H1 (cell line): ENCODE results near the gene LAP3. TPM values are rescaled to one million over a fixed set of nuclear protein-coding genes. Genes with fewer than 3 reads are reported as not detected.
A peak's percentile ranks its signal among the peaks of the same experiment; 100 is the strongest.

Experiments used
- CTCF ChIA-PET: fragments of 300-600 bp; sonication (Branson Sonifier 250); formaldehyde crosslinking; loops from one replicate; lab custom pipeline; 2021; ENCODE audit not compliant: partially characterized antibody; lab: Charles Lee
- POLR2A ChIA-PET: fragments of 300-600 bp; sonication (Branson Sonifier 250); formaldehyde crosslinking; loops from one replicate; lab custom pipeline; 2021; ENCODE audit warnings: inconsistent platforms; ENCODE audit not compliant: partially characterized antibody; lab: Charles Lee
- DNase-seq, 2 experiments: peaks; one replicate each; pipeline versions ENCODE4 v3.0.0 to v3.0.0-alpha.2; 2010 to 2022; ENCODE audit warnings: low spot score in 2 of 2, low read depth in 1 of 2, mixed read lengths in 1 of 2
- FAIRE-seq: peaks from 2 replicates; lab custom pipeline; 2011; peaks lifted over from hg19 to GRCh38; lab: Jason Lieb, UNC
- H2AFZ ChIP-seq: 2 replicates; pipeline ENCODE4 v1.8.1; 2012; ENCODE audit warnings: low read length, inconsistent platforms
- H2AK5ac ChIP-seq: 2 replicates; pipeline ENCODE4 v1.6.1; 2013; ENCODE audit warnings: low read depth, low read length
- H2BK120ac ChIP-seq: replicated peaks from 2 replicates; pipeline ENCODE3; 2013; ENCODE audit warnings: low read depth, low read length, inconsistent platforms
- H2BK12ac ChIP-seq: 2 replicates; pipeline ENCODE4 v1.6.1; 2013; ENCODE audit warnings: low read depth, low read length
- H2BK15ac ChIP-seq: 2 replicates; pipeline ENCODE4 v1.6.1; 2013; ENCODE audit warnings: low read length
- H2BK20ac ChIP-seq: 2 replicates; pipeline ENCODE4 v1.6.1; 2013; ENCODE audit warnings: low read length
- H2BK5ac ChIP-seq: 2 replicates; pipeline ENCODE4 v1.6.1; 2013; ENCODE audit warnings: low read depth, low read length
- H3K14ac ChIP-seq: 2 replicates; pipeline ENCODE4 v1.6.1; 2013; ENCODE audit warnings: inconsistent platforms; ENCODE audit not compliant: insufficient read length
- H3K18ac ChIP-seq: 2 replicates; pipeline ENCODE4 v1.6.1; 2013; ENCODE audit warnings: low read length; ENCODE audit errors: extremely low read depth
- H3K23ac ChIP-seq: 2 replicates; pipeline ENCODE4 v1.6.1; 2013; ENCODE audit warnings: inconsistent platforms; ENCODE audit not compliant: insufficient read length
- H3K23me2 ChIP-seq: 2 replicates; pipeline ENCODE4 v1.6.1; 2013; ENCODE audit warnings: low read depth, low read length
- H3K27ac ChIP-seq: 2 replicates; pipeline ENCODE4 v1.6.1; 2011; ENCODE audit warnings: low read depth, low read length, inconsistent platforms
- H3K27me3 ChIP-seq, 4 experiments: replicated peaks in 1 of 4; 1 replicate in 1 of 4; 2 replicates in 3 of 4; pipeline versions ENCODE4 v1.6.1 to v1.8.1; 2011 to 2013; ENCODE audit warnings: low read length in 3 of 4, mild to moderate bottlenecking in 3 of 4, inconsistent platforms in 2 of 4, mixed read lengths in 2 of 4, moderate library complexity in 1 of 4; ENCODE audit not compliant: control insufficient read depth in 3 of 4, insufficient read depth in 3 of 4; ENCODE audit errors: extremely low read depth in 1 of 4
- H3K36me3 ChIP-seq, 4 experiments: 2 replicates each; pipeline versions ENCODE4 v1.6.1 to v1.8.1; 2011 to 2013; ENCODE audit warnings: mild to moderate bottlenecking in 4 of 4, low read length in 3 of 4, moderate library complexity in 2 of 4, control low read depth in 1 of 4, inconsistent platforms in 1 of 4; ENCODE audit not compliant: insufficient read depth in 4 of 4, control insufficient read depth in 2 of 4
- H3K4ac ChIP-seq: replicated peaks from 2 replicates; pipeline ENCODE3; 2013; ENCODE audit warnings: low read length, low read depth, mixed read lengths, inconsistent platforms; ENCODE audit not compliant: insufficient read length
- H3K4me1 ChIP-seq, 4 experiments: replicated peaks in 1 of 4; 1 replicate in 1 of 4; 2 replicates in 3 of 4; pipeline versions ENCODE4 v1.6.1 to v1.8.1; 2011 to 2013; ENCODE audit warnings: low read length in 3 of 4, inconsistent platforms in 2 of 4, mixed read lengths in 1 of 4; ENCODE audit not compliant: insufficient read depth in 4 of 4, control insufficient read depth in 3 of 4
- H3K4me2 ChIP-seq, 2 experiments: 2 replicates each; pipeline versions ENCODE4 v1.6.1 to v1.8.1; 2011 to 2013; ENCODE audit warnings: low read depth in 2 of 2, low read length in 2 of 2, control low read depth in 1 of 2, inconsistent platforms in 1 of 2, mild to moderate bottlenecking in 1 of 2; ENCODE audit not compliant: insufficient read depth in 1 of 2
- H3K4me3 ChIP-seq, 4 experiments: fragments of 200-600, 300-600 bp in 1 of 4; sonication (generic), shearing (Covaris generic), sonication (Bioruptor Twin) in 1 of 4; 2 replicates each; pipeline versions ENCODE4 v1.5.1 to v1.8.1; 2011 to 2016; ENCODE audit warnings: low read length in 4 of 4, low read depth in 3 of 4, control low read depth in 2 of 4, inconsistent platforms in 2 of 4, mild to moderate bottlenecking in 2 of 4, mixed read lengths in 1 of 4, moderate library complexity in 1 of 4; ENCODE audit not compliant: insufficient read depth in 2 of 4; ENCODE audit errors: extremely low read depth in 1 of 4
- H3K56ac ChIP-seq: replicated peaks from 2 replicates; pipeline ENCODE3; 2013; ENCODE audit warnings: low read depth, mild to moderate bottlenecking, mixed read lengths, low read length, inconsistent platforms; ENCODE audit not compliant: insufficient read length
- H3K79me1 ChIP-seq: 2 replicates; pipeline ENCODE4 v1.6.1; 2013; ENCODE audit warnings: low read depth, low read length, control low read depth
- H3K79me2 ChIP-seq, 2 experiments: 2 replicates each; pipeline versions ENCODE4 v1.6.1 to v1.8.1; 2012 to 2013; ENCODE audit warnings: low read length in 2 of 2, mild to moderate bottlenecking in 2 of 2, inconsistent platforms in 1 of 2; ENCODE audit not compliant: insufficient read depth in 2 of 2, control insufficient read depth in 1 of 2
- H3K9ac ChIP-seq, 4 experiments: replicated peaks in 1 of 4; 1 replicate in 1 of 4; 2 replicates in 3 of 4; pipeline versions ENCODE4 v1.6.1 to v1.8.1; 2011 to 2013; ENCODE audit warnings: low read depth in 3 of 4, low read length in 3 of 4, control low read depth in 2 of 4, mild to moderate bottlenecking in 2 of 4, moderate library complexity in 2 of 4, inconsistent platforms in 1 of 4; ENCODE audit errors: extremely low read depth in 1 of 4
- H3K9me3 ChIP-seq, 2 experiments: 2 replicates each; pipeline versions ENCODE4 v1.6.1 to v1.8.1; 2012 to 2013; ENCODE audit warnings: mild to moderate bottlenecking in 2 of 2, moderate library complexity in 2 of 2, control low read depth in 1 of 2, inconsistent platforms in 1 of 2, low read depth in 1 of 2, low read length in 1 of 2, mixed read lengths in 1 of 2; ENCODE audit not compliant: insufficient read depth in 2 of 2
- H4K20me1 ChIP-seq, 2 experiments: replicated peaks in 1 of 2; 2 replicates each; pipeline versions ENCODE3 to v1.8.1; 2011 to 2013; ENCODE audit warnings: inconsistent platforms in 2 of 2, low read length in 2 of 2, mild to moderate bottlenecking in 1 of 2; ENCODE audit not compliant: insufficient read depth in 2 of 2, control insufficient read depth in 1 of 2
- H4K5ac ChIP-seq: 2 replicates; pipeline ENCODE4 v1.6.1; 2013; ENCODE audit warnings: low read length, low read depth, mixed read lengths, inconsistent platforms; ENCODE audit not compliant: insufficient read length
- H4K8ac ChIP-seq: 2 replicates; pipeline ENCODE4 v1.8.0; 2013; ENCODE audit warnings: mild to moderate bottlenecking, moderate library complexity, low read length, inconsistent platforms; ENCODE audit not compliant: insufficient read depth; ENCODE audit errors: extremely low read depth
- H4K91ac ChIP-seq: replicated peaks from 2 replicates; pipeline ENCODE3; 2013; ENCODE audit warnings: low read length, mixed read lengths, inconsistent platforms; ENCODE audit not compliant: insufficient read length
- CREB1 ChIP-seq: IDR thresholded peaks from 2 replicates; pipeline ENCODE4 v1.6.1; 2012; ENCODE audit warnings: inconsistent platforms
- HDAC6 ChIP-seq: IDR thresholded peaks from one replicate; pipeline ENCODE4 v1.7.1; 2012; ENCODE audit warnings: low read depth, mild to moderate bottlenecking, inconsistent platforms, low read length, moderate library complexity
- POLR2A ChIP-seq, 2 experiments: IDR thresholded peaks; 1 replicate in 1 of 2; 2 replicates in 1 of 2; pipeline ENCODE4 v1.6.1; 2011; ENCODE audit warnings: low read depth in 2 of 2, low read length in 2 of 2, mild to moderate bottlenecking in 2 of 2; ENCODE audit errors: control extremely low read depth in 1 of 2
- RAD21 ChIP-seq, 2 experiments: IDR thresholded peaks in 1 of 2; conservative IDR thresholded peaks in 1 of 2; 2 replicates each; pipeline ENCODE4 v1.6.1; 2011; ENCODE audit warnings: low read depth in 2 of 2, low read length in 2 of 2, improper control_type of control experiment in 1 of 2, inconsistent platforms in 1 of 2, mild to moderate bottlenecking in 1 of 2, moderate library complexity in 1 of 2
- SIX5 ChIP-seq: IDR thresholded peaks from 2 replicates; pipeline ENCODE4 v1.6.1; 2011; ENCODE audit warnings: mild to moderate bottlenecking, low read depth, low read length
- SRF ChIP-seq: IDR thresholded peaks from 2 replicates; pipeline ENCODE4 v1.6.1; 2011; ENCODE audit warnings: mild to moderate bottlenecking, low read depth, low read length, moderate library complexity
- SUZ12 ChIP-seq: fragments of 200-600 bp; sonication (generic); IDR thresholded peaks from 2 replicates; pipeline ENCODE4 v1.6.1; 2012; ENCODE audit warnings: mild to moderate bottlenecking, inconsistent platforms, low read length, moderate library complexity, mixed read lengths
- YY1 ChIP-seq: IDR thresholded peaks from 2 replicates; pipeline ENCODE4 v1.6.1; 2011; ENCODE audit warnings: low read depth, mild to moderate bottlenecking, low read length
- WGBS, 2 experiments: shearing (Covaris generic) in 1 of 2; methylation state at CpG; one replicate each; pipeline versions ENCODE4 v1.1.6 to v1.1.7; 2013 to 2015; ENCODE audit warnings: low lambda C conversion rate in 2 of 2, mixed read lengths in 2 of 2, inconsistent platforms in 1 of 2, low coverage in 1 of 2, missing lambda C conversion rate in 1 of 2; ENCODE audit not compliant: insufficient replicate concordance in 2 of 2, insufficient coverage in 1 of 2, insufficient read length in 1 of 2; ENCODE audit errors: extremely low coverage in 1 of 2, missing lambda C conversion rate in 1 of 2; 5-methylcytosine and 5-hydroxymethylcytosine counted together
- polyA plus RNA-seq, 7 experiments: library from polyadenylated mRNA; depleted of rRNA in 3 of 7; stranded (reverse) in 5 of 7; unstranded in 2 of 7; fragments of >200 nt in 5 of 7; fragments of 200-250 nt in 2 of 7; gene quantifications; 1 replicate in 5 of 7; 2 replicates in 1 of 7; 4 replicates in 1 of 7; pipeline versions ENCODE4 v1.2.1 to v1.2.3, GENCODE V29; 2011 to 2013; ENCODE audit warnings: missing spikeins in 2 of 7, mixed read lengths in 2 of 7
- total RNA-seq: library from RNA; stranded (reverse); fragmentation: NEBNext Ultra II Directional; extraction: Animal tissue kit (Norgen Biotek cat#: 25700); gene quantifications from 2 replicates; pipeline ENCODE4 v1.2.1, GENCODE V29; 2021
- TF ChIP-seq, protein P1 (sequence below): IDR thresholded peaks from 2 replicates; pipeline ENCODE4 v1.6.1; 2012; ENCODE audit warnings: inconsistent platforms

Gene LAP3
- total and polyA plus RNA-seq, 2 of the 8 experiments (the other 6 are each of a cell fraction or from before 2014, with no cell fraction given) = 28.3 to 50.9 TPM

DNA sequence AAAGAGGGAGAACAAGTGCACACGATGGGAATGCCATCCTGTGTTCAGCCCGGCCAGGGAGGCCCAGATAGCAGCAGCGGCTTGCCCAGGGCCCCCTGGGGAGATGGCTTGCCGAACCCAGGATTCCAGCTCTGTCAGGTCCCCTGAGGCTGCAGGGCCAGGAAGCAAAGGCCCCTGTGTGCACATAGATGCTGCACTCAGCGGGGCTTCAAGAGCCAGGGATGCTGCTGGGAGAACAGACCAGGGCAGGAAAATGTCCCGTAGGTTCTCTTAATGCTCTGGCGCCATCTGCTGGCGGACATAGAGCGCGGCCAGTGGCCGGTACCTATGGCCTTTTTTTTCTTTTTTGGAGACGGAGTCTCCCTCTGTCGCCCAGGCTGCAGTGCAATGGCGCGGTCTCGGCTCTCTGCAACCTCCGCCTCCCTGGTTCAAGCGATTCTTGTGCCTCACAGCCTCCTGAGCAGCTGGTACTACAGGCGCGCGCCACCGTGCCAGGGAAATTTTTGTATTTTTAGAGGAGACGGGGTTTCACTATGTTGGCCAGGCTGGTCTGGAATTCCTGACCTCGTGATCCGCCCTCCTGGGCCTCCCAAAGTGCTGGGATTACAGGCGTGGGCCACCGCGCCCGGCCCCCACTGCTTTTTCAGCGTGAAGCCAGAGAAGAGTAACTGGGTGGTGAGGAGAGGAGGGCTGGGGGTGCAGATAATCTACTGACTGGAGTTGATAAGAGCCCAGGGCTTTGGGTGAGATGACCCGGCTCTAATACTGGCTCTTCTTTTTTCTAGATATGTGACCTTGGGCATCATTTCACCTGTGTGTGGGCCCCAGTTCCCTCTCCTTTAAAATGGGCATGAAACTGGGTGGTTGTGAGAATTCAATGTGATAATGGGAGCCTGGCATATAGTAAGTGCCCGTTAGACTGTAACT is 60.0 kb downstream of the LAP3 start:
- Histone ChIP-seq H4K8ac (no peak overlapping the region), H2BK12ac (no peak overlapping the region), H2BK15ac (no peak overlapping the region), H2BK120ac (no peak overlapping the region), H3K4me3 (no peak overlapping the region), H4K20me1 (peaks cover 0 to 9% of the 10 kb centered on the region in 2 experiments), H2BK5ac (no peak overlapping the region), H3K79me1 (no peaks in the 10 kb centered on the region; the same call in 1 of the 2 replicates), H3K18ac (no peak overlapping the region), H4K91ac (no peak overlapping the region), H3K23me2 (no peaks in the 10 kb centered on the region), H3K36me3 (peaks cover 5 to 30% (median 18%) of the 10 kb centered on the region in 4 experiments; a peak in 6 of 8 replicates), H3K23ac (no peak overlapping the region), H3K4ac (no peak overlapping the region), H3K56ac (no peak overlapping the region), H3K79me2 (no peaks in the 10 kb centered on the region), H3K9ac (no peak overlapping the region), H3K27me3 (no peaks in the 10 kb centered on the region), H3K9me3 (peaks cover 0 to 1% of the 10 kb centered on the region in 2 experiments; a peak in 3 of 4 replicates), H2AFZ (no peak overlapping the region), H3K14ac (no peak overlapping the region), H3K4me2 (no peak overlapping the region), H3K4me1 (0 out of 7 replicates have a peak, but pooled peaks cover 0 to 3% (median 0%) of the 10 kb centered on the region in 4 experiments), H2AK5ac (no peak overlapping the region), H4K5ac (no peak overlapping the region), H2BK20ac (no peak overlapping the region), H3K27ac (no peak overlapping the region)
- 58% methylated on average over 31 of the region's 32 CpGs; no CpG with 5 or more reads in 1 of the 2 experiments for WGBS, 2 experiments
- CTCF ChIA-PET = interaction anchor here (0.6 to 4.6 kb wide), 17 partner anchors 9 to 375 kb away, joined by 3 to 22 read pairs (median 4); no protein-coding TSS in a partner anchor
- DNase-seq = peak; percentile 60 to 91
- POLR2A ChIA-PET = interaction anchor here (0.5 to 2.5 kb wide), 6 partner anchors 9 to 59 kb away, joined by 3 to 7 read pairs (median 4); partner anchors contain the start of gene MED28
- no peak for FAIRE-seq
- TF ChIP-seq SUZ12 = no peak
- TF ChIP-seq HDAC6 = no peak
- peak; percentile 81 for TF ChIP-seq YY1
- 0 out of 3 replicates have a peak, but pooled peaks of 1 of the 2 experiments have one; percentile 2 for TF ChIP-seq POLR2A (IDR thresholded peaks at IDR 0.05; ENCODE audit: control extremely low read depth in 1 of 2, low read depth in 2 of 2, low read length in 2 of 2)
- no peak for TF ChIP-seq SIX5
- TF ChIP-seq SRF = no peak
- peak; percentile 78 to 81 for TF ChIP-seq RAD21 (IDR thresholded peaks at IDR 0.05 in 1 of 2, conservative IDR thresholded peaks at IDR 0.05 in 1 of 2; ENCODE audit: low read depth in 2 of 2, low read length in 2 of 2)
- TF ChIP-seq CREB1 = 0 out of 2 replicates have a peak, but pooled peaks have one; percentile 16
- TF ChIP-seq, protein P1, sequence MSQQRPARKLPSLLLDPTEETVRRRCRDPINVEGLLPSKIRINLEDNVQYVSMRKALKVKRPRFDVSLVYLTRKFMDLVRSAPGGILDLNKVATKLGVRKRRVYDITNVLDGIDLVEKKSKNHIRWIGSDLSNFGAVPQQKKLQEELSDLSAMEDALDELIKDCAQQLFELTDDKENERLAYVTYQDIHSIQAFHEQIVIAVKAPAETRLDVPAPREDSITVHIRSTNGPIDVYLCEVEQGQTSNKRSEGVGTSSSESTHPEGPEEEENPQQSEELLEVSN = no peak
